HG03521 (cell line): ENCODE data around the gene EIF4E2.

Experiments used
- ATAC-seq: cut with Tn5 transposase; IDR thresholded peaks from one replicate; pipeline ENCODE4 v1.9.1; 2021; ENCODE audit warnings: mild to moderate bottlenecking, moderate library complexity; ENCODE audit not compliant: unreplicated experiment

EIF4E2 gene

GRCh38 chr2:232537079-232537478 lies 13.4 kb upstream of the EIF4E2 start:
- ATAC-seq, result no peak

- no peak for ATAC-seq
Measured at GRCh38 chr2:232537499-232537898, 13.0 kb upstream of the EIF4E2 start.

GRCh38 chr2:232538671-232539070 lies 11.8 kb upstream of the EIF4E2 start:
- ATAC-seq, result no peak

- no peak for ATAC-seq
Measured at GRCh38 chr2:232539298-232540231, 10.9 kb upstream of the EIF4E2 start, which contains the start of gene CHRNG. CHRNG (plus strand) TSS chr2:232539692; CDS start chr2:232539748, 56 bp downstream.

- ATAC-seq, result no peak
Measured at GRCh38 chr2:232540441-232541041, 9.9 kb upstream of the EIF4E2 start.

- ATAC-seq, result no peak
Measured at GRCh38 chr2:232541195-232541960, 9.1 kb upstream of the EIF4E2 start.

- ATAC-seq, result no peak
Measured at GRCh38 chr2:232541961-232542714, 8.4 kb upstream of the EIF4E2 start.

GRCh38 chr2:232542715-232543467 lies 7.6 kb upstream of the EIF4E2 start:
- ATAC-seq, result no peak

- ATAC-seq, result no peak
Measured at GRCh38 chr2:232543491-232543890, 7.0 kb upstream of the EIF4E2 start.

GRCh38 chr2:232543928-232544631 lies 6.4 kb upstream of the EIF4E2 start:
- no peak for ATAC-seq

GRCh38 chr2:232544674-232545073 lies 5.8 kb upstream of the EIF4E2 start:
- ATAC-seq, result no peak

GRCh38 chr2:232545511-232546375 lies 4.7 kb upstream of the EIF4E2 start:
- ATAC-seq, result no peak

GRCh38 chr2:232547991-232548390 lies 2.5 kb upstream of the EIF4E2 start:
- ATAC-seq, result no peak

- no peak for ATAC-seq
Measured at GRCh38 chr2:232549655-232550353, 685 bp upstream of the EIF4E2 start.

GRCh38 chr2:232551250-232551638 lies 755 bp downstream of the EIF4E2 start:
- no peak for ATAC-seq

GRCh38 chr2:232551776-232552175 lies 1.3 kb downstream of the EIF4E2 start:
- ATAC-seq, result no peak

GRCh38 chr2:232556426-232556825 lies 5.9 kb downstream of the EIF4E2 start:
- ATAC-seq, result no peak
